OCI-LY1 (cell line): ENCODE results near the gene SLC5A12.

ENCODE experiments used
- H2AFZ ChIP-seq: fragments of 200-600 bp; sonication (generic), shearing (Covaris generic); 2 replicates; pipeline ENCODE4 v1.6.0; 2014; ENCODE audit warnings: antibody characterized with exemption, mild to moderate bottlenecking, low read length
- H3F3A ChIP-seq: fragments of 200-600 bp; sonication (generic), shearing (Covaris generic); 2 replicates; pipeline ENCODE4 v1.6.0; 2014; ENCODE audit warnings: mild to moderate bottlenecking, antibody characterized with exemption, low read length, moderate library complexity; ENCODE audit not compliant: insufficient read depth
- H3K27ac ChIP-seq: fragments of 200-600 bp; sonication (generic); 2 replicates; pipeline ENCODE4 v1.5.1; 2014; ENCODE audit warnings: low read length, mixed run types, mild to moderate bottlenecking, low read depth; ENCODE audit not compliant: poor library complexity, severe bottlenecking
- H3K27me3 ChIP-seq: fragments of 200-600 bp; sonication (generic); 2 replicates; pipeline ENCODE4 v1.6.0; 2014; ENCODE audit warnings: antibody characterized with exemption, mild to moderate bottlenecking, low read length, moderate library complexity; ENCODE audit not compliant: insufficient read depth
- H3K36me3 ChIP-seq: fragments of 200-600 bp; sonication (generic); 2 replicates; pipeline ENCODE4 v1.6.1; 2014; ENCODE audit warnings: mild to moderate bottlenecking, antibody characterized with exemption, low read length, moderate library complexity, mixed read lengths; ENCODE audit not compliant: insufficient read depth
- H3K4me1 ChIP-seq: fragments of 200-600 bp; sonication (generic); 2 replicates; pipeline ENCODE4 v1.5.1; 2014; ENCODE audit warnings: mild to moderate bottlenecking, low read length, moderate library complexity; ENCODE audit not compliant: insufficient read depth, severe bottlenecking
- H3K4me2 ChIP-seq: fragments of 200-600 bp; sonication (generic), shearing (Covaris generic); 2 replicates; pipeline ENCODE4 v1.6.1; 2014; ENCODE audit warnings: low read length
- H3K4me3 ChIP-seq: fragments of 200-600 bp; sonication (generic); 2 replicates; pipeline ENCODE4 v1.5.1; 2014; ENCODE audit warnings: low read length, low read depth, mild to moderate bottlenecking, mixed read lengths; ENCODE audit not compliant: poor library complexity, severe bottlenecking
- H3K79me2 ChIP-seq: fragments of 200-600 bp; shearing (Covaris generic); 2 replicates; pipeline ENCODE4 v1.6.1; 2016; ENCODE audit warnings: mixed run types, low read length, mixed read lengths; ENCODE audit not compliant: insufficient read depth
- H3K9ac ChIP-seq: fragments of 200-600 bp; sonication (generic), shearing (Covaris generic); 2 replicates; pipeline ENCODE4 v1.6.1; 2014; ENCODE audit warnings: mild to moderate bottlenecking, low read length, mixed read lengths
- H3K9me2 ChIP-seq: fragments of 200-600 bp; sonication (generic), shearing (Covaris generic); 2 replicates; pipeline ENCODE4 v1.6.1; 2014; ENCODE audit warnings: low read depth, mild to moderate bottlenecking, low read length, mixed read lengths
- H3K9me3 ChIP-seq: fragments of 200-600 bp; shearing (Covaris generic); 2 replicates; pipeline ENCODE4 v1.6.1; 2014; ENCODE audit warnings: low read length, mixed read lengths
- H4K20me1 ChIP-seq: fragments of 200-600 bp; sonication (generic), shearing (Covaris generic); 2 replicates; pipeline ENCODE4 v1.6.0; 2016; ENCODE audit warnings: mild to moderate bottlenecking, low read length; ENCODE audit not compliant: insufficient read depth
- CTCF ChIP-seq: fragments of 200-600 bp; sonication (generic), shearing (Covaris generic); IDR thresholded peaks from 2 replicates; pipeline ENCODE4 v1.5.1; 2017; ENCODE audit warnings: mild to moderate bottlenecking, antibody characterized with exemption, low read length, moderate library complexity, mixed read lengths
- EZH2 ChIP-seq: fragments of 200-600 bp; sonication (generic), shearing (Covaris generic); IDR thresholded peaks from 2 replicates; pipeline ENCODE4 v1.8.0; 2017; ENCODE audit warnings: borderline replicate concordance, mixed run types, mild to moderate bottlenecking, antibody characterized with exemption, low read length, moderate library complexity, mixed read lengths

Gene SLC5A12

DNA sequence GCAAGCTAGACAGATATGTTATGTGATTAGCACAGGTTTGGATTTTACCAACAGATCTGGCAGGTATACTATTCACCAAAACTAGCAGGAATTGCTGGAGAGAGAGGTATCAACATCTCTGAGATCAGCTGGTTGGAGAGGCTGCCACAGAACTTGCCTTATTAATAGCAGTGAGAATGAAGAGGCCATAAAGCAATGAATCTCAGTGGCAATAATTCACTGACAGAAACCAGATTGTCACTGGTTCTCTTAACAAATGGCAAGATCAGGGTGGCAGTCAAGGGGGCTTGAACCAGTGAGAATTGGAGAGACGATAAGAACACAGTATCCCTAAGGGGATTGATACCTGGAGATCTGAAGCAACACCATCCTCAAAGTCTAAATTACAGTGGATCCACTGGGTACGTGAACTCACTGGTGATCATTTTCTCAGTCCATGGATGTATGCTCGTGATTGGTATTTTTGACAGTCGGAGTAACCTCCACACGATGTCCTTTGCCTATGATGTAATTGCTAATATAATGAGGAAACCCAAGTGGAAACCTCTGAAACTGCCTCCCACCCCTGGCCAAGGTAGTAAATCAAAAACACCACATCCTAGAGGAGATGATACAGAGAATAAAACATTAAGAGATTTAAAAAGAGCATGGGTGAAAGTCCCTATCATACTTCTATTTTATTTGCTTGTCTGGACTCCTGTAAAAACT is 17.7 kb upstream of the SLC5A12 start:
- Histone ChIP-seq H3K27me3 (no peaks in the 10 kb centered on the region), H3K79me2 (no peaks in the 10 kb centered on the region), H3K4me2 (no peak overlapping the region), H3K9me3 (no peaks in the 10 kb centered on the region), H3K4me1 (no peaks in the 10 kb centered on the region), H3F3A (no peaks in the 10 kb centered on the region), H3K9me2 (no peaks in the 10 kb centered on the region), H3K9ac (no peak overlapping the region), H3K4me3 (no peak overlapping the region), H2AFZ (no peak overlapping the region), H4K20me1 (no peaks in the 10 kb centered on the region), H3K27ac (no peak overlapping the region), H3K36me3 (no peaks in the 10 kb centered on the region)
- TF ChIP-seq EZH2: no peak
- no peak for TF ChIP-seq CTCF

- no peak overlapping the region for H2AFZ ChIP-seq
- no peak for TF ChIP-seq EZH2
- no peak for TF ChIP-seq CTCF
- no peaks in the 10 kb centered on the region for H3K4me1 ChIP-seq
Measured at GRCh38 chr11:26734691-26735090, 12.8 kb upstream of the SLC5A12 start.

GRCh38 chr11:26731084-26731456 is 9.2 kb upstream of the SLC5A12 start:
- H3K4me1 ChIP-seq: no peaks in the 10 kb centered on the region
- H3K27me3 ChIP-seq: no peaks in the 10 kb centered on the region
- no peaks in the 10 kb centered on the region for H3K9me3 ChIP-seq
- no peak overlapping the region for H3K9ac ChIP-seq
- no peaks in the 10 kb centered on the region for H3F3A ChIP-seq
- no peaks in the 10 kb centered on the region for H3K9me2 ChIP-seq
- no peak overlapping the region for H3K4me3 ChIP-seq
- no peaks in the 10 kb centered on the region for H3K79me2 ChIP-seq
- no peaks in the 10 kb centered on the region for H3K36me3 ChIP-seq
- TF ChIP-seq CTCF (no peak), EZH2 (no peak)
- no peak overlapping the region for H2AFZ ChIP-seq
- H3K4me2 ChIP-seq: no peak overlapping the region
- H4K20me1 ChIP-seq: no peaks in the 10 kb centered on the region
- no peak overlapping the region for H3K27ac ChIP-seq

More at GRCh38 chr11:26734691-26735090, 12.8 kb upstream of the SLC5A12 start:
- H3K36me3 ChIP-seq: no peaks in the 10 kb centered on the region
- H3K27me3 ChIP-seq: no peaks in the 10 kb centered on the region
- no peaks in the 10 kb centered on the region for H3K9me3 ChIP-seq
- no peaks in the 10 kb centered on the region for H4K20me1 ChIP-seq
- no peak overlapping the region for H3K4me3 ChIP-seq
- H3K9ac ChIP-seq: no peak overlapping the region
- no peaks in the 10 kb centered on the region for H3F3A ChIP-seq
- H3K4me2 ChIP-seq: no peak overlapping the region
- no peaks in the 10 kb centered on the region for H3K79me2 ChIP-seq
- no peak overlapping the region for H3K27ac ChIP-seq
- H3K9me2 ChIP-seq: no peaks in the 10 kb centered on the region
